HG03139 (cell line): ENCODE data around the gene SOBP.

Experiments used
- ATAC-seq: cut with Tn5 transposase; IDR thresholded peaks from one replicate; pipeline ENCODE4 v1.9.1; 2021; ENCODE audit not compliant: unreplicated experiment

The SOBP gene

DNA sequence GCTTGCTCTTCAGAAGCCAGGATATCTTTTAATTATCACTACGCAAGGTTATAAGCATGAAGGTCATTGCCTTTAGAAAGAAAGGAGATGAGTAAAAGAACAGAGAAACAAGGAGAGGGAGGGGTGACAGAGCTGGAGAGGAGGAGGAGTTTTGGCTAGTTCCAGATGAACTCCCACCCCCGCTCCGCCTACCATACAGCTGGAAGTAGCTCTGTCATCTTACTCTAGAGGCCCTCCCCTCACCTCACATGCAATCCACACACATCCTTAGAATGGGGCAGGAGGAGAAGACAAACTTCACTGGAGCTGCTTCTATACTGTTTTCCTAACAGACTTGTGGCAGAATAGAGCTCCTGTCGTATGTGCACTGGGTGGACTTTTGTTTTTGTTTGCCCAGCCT lies 189.5 kb downstream of the SOBP start:
- ATAC-seq = no peak

DNA sequence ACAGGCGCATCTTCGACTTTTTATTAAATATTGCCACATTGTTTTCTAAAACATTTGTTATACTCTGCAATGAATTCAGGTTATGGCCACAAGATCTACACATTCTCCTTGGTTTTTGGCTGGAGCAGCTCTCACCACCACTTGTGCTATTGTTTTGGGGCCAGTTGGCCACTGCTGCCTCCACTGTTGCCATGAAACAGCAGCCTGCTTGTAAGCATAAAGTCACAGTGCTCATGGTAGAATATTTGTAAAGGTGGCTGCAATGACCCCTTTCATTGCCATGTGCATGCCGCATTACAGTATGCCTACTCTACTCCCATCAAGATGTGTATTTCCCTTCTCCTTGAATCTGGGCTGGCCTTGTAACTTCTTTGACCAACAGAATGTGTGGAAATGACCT lies 192.8 kb downstream of the SOBP start:
- no peak for ATAC-seq

DNA sequence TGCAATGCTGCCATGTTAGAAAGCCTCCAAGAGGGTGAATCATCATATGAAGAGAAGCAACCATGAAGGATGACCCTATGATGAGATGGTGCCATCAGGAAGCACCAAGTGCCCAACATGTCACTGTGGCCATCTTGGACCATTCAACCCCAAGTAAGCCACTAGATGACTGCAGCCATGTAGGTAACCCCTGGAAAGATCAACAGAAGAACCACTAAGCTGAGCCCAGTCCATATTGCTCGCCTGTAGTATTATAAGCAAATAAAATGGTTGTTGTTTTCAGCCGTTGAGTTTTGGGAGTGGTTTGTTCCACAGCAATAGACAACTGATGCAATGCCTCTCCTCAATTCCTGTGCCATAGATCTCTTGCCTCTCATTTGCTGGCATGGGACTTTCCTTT lies 193.3 kb downstream of the SOBP start:
- ATAC-seq = no peak

DNA sequence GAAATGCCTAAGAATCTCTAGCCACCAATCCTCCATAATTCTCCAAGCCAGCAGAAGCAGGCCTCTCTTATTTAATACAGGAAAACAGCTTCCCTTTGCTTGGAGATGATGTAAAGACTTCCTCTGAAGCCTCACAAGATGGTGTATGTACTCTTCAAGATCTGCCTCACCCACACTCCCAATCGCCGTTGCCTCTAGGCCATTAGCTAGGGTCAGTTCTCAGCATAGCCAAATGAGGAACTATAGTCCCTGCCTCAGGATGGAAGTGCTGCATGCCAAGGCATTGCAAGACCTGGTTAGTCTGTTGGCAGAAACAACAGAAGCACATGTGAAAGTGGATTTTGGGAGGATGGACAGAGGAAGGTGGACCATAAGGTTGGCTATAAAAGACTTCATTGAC lies 195.1 kb downstream of the SOBP start:
- ATAC-seq = no peak

DNA sequence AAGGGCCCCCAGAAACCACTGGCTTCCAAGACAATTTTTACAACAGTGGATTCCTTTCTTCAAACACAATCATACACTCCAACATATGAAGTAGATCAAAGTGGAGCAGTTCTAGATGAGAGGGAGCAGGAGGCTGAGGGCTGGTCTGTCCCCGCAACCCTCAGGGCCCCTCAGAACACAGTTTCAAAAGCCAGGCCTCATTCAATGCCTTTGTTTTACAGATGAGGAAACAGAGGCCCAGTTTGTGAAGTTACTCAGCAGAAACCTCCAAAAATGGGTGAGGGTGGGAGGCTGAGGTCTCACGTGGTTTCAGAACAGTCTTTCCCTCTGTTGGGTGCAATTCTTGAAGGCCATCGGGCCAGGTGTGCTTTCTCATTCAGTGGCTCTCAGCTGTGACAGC lies 199.3 kb downstream of the SOBP start:
- ATAC-seq = no peak

DNA sequence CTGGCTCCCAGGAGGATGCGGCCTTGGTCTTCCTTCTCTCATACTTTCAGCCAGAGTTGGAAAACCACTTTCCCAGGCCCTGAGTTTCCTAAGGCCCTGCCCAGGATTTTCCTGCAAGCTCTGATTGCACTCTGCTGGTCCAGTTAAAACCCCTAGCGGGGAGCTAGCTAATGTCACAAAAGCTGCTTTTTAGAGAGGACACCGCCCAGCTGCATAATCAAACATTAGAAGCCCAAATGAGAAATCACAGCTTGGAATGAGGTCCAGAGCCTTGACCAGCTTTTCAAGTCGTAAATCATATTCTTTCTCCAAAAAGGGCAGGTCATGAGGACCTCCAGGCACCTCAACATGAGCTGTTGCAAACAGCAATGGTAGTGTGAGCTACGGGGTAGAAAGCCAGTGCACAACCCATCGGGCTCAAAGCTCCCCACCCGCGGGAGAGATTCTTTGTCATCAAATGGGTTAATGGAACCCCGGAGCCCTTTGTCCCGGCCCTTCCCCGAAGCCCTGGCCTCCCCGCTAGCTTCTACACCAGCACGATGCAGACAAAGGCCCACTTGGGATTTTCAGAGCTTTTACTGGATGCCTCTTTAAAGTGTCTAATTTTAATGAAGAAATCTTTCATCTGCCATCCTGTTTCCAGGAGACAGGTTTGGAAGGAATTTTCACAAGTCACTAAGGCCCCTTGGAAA lies 200.2 kb downstream of the SOBP start:
- no peak for ATAC-seq

DNA sequence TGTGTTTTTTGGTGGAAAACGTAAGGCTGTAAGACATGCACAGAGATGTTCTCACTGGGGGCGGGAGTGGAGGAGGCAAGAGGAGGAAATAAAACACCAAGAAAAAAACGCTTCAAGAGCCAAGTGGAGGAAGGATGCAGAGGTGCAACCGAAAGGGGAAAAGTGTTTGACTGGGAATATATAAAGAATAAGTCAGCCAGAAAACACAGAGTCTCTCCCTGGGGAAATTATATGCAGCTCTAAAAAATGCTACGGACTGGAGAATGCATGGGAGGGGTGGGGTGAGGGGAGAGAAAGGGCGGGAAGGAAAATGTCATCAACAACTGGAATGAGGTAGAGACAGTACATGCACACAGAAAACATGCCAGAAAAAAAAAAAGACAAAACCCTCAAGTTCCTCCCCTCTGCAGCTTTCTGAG lies 200.7 kb downstream of the SOBP start:
- ATAC-seq = no peak

DNA sequence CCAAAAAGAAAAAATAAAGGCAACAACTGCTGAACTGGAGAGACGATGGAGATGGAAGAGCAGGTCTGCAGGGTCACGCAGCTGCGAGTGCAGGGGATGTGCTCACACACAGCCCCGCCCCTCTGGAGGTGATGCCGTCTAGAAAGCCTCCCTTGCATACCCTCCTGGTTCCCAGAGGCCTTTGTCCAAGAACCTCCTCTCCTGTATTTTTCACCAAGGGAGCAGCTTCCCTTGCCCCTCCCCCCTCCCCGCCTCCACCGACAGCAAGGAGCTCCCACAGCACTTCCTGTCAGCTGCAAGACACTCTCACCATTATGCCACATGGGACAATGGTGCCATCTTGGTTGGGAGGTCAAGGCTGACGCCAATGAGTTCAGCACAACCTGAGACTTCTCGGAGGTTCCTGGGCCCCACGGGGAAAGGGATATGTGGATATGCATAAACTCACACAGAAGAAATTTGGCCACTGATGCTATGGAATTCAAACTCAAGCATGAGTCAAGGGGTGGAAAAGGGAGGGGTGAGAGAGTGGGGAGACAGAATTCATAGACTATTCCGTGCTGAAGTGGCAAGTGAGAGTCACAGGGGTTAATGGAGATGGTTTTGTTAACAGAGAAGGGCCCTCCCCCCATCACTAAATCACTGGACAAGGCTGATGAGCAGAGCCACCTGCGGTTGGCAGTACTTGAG lies 201.3 kb downstream of the SOBP start:
- no peak for ATAC-seq

DNA sequence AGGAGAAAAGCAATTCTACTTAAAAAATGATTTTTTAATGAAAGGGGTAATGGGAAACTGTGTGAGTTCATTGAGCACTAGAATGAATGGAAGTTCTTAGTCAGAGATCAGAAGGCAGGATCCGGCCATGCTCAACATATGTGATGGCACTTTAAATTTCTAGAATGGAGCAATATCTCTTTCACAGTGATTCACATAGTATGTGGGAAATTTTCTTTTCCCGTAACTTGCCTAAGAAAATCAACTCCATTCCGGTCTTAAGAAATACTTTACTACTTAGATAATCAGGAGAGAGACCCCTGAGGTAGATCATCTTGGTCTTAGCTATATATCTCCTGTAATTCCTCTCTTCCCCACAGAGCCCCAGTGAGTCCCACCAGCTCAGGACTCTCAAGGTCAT lies 202.4 kb downstream of the SOBP start:
- ATAC-seq = no peak

DNA sequence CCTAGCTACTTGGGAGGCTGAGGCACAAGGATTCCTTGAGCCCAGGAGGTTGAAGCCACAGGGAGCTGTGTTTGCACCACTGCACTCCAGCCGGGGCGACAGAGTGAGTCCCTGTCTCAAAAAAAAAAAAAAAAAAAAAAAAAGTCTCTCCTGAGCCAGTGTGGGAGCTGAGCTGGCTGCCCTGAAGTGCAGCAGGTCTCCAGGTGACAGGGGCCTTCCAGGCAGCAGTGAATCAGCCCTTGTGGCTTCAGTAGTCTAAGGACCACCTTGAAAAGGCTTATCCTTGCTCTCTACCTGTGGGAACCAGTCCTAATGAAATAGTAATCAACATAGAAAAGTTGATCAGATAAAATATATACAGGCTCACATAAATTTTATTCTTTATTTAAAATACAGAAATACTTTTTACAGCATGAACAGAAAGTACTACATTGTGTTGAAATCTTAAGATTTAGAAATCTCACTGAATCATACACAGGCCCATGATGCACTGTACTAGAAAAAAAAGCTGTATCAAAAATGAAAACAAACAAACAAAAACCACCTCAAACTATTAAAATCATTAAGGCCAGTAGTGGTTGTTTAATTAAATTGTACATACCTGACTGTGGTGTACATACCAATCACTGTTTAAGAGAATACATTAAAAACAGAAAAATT lies 205.3 kb downstream of the SOBP start:
- ATAC-seq = no peak

DNA sequence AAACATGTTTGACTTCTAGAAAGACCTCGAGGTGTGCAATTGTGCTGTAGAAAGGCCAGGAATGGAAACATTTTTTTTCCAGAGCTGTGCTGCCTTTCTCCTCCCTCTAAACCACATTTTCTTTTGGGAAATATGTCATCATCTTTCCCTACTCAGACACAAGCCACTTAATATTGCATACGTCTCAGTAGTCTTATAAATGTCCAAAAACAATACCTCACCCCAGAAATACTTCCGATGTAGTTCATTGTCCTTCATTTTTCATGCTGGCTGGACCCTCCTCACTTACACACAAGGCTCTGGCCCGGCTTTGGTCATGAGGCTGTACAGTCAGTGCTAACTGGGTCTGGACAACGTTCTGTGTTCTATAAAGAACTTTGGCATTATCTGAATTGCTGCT lies 207.8 kb downstream of the SOBP start:
- ATAC-seq = no peak

DNA sequence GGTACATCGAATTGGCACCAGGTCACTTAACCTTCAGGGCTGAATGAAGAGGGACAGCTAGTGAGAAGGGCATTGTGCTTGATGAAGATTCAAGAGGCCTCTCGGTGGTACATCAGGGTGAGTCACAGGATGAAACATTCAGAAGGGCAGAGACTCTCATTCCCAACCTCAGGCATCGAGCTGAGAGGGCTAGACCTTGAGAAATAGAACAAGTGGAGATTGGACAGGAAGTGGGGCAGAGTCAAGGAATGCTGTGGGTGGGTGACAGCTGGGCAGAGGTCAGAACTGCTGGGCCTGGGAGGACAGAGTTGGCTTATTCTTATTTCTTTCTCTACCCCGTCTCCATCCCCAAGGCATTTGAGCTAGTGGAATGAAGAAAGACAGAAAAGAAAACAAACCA lies 208.2 kb downstream of the SOBP start:
- no peak for ATAC-seq

DNA sequence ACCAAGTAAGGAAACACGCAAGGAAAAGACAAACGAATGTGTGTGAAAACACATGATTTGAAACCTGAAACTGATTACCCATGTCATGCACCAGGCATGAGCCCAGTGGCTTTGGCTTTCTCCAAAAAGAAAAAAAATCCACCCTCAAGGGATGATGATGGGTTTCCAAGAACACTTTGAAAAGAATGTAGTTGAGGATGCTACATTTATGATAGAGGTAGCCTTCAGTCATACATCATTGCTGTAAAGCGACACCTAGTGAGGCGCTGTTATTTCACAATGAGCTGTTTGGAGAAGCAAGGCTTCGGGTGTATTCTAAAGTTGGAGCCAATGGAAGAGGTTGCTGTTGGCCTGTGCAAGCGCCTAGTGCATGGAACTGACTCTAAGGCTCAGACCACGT lies 209.3 kb downstream of the SOBP start:
- ATAC-seq = no peak

DNA sequence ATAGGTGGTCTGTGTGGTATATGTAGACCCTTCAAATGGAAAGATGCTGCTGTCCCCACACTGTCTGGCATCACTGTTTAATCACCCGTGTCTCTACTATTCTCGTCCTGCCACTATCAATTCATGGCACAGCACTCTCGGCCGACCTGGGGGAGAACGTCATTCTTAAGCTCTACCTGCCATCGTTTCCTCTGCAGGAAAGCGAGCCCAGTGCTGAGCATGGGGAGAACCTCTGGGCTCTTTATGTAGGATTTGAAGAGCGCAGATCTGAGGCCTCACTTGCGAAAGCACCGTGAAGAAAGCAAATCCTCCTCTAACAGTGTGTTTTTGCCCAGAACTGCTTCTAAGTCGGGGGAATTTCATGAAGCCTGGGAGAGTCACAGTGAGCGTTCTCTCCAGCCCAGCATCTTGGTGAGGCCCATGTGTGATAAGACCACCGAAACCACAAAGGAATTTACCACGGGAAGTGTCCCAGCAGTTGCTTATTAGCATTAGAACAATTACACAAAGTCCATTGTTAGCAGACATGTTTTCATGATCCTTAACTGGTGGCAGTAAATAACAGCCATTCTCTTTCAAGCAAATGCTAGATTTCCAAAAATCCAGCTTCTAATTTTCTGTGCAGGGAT lies 209.9 kb downstream of the SOBP start:
- no peak for ATAC-seq

DNA sequence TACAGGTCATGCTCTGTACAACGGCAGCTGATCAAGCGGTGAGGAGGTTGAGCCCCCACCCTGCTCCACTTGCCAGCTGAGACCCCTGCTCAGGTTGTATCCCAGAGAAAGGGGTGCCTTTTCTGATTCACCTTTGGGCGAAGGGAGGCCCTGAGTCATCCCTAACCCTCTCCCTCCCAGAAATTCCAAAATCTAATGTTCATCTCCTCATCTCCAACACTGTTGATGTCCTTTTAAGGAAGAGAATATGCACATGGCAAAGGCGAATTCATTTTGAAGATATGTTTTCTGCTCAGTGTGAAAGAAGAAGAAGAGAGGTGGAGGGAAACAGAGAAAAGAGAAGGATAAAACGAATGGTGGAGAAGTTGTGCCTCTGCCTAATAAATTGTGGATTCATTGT lies 213.7 kb downstream of the SOBP start:
- no peak for ATAC-seq

DNA sequence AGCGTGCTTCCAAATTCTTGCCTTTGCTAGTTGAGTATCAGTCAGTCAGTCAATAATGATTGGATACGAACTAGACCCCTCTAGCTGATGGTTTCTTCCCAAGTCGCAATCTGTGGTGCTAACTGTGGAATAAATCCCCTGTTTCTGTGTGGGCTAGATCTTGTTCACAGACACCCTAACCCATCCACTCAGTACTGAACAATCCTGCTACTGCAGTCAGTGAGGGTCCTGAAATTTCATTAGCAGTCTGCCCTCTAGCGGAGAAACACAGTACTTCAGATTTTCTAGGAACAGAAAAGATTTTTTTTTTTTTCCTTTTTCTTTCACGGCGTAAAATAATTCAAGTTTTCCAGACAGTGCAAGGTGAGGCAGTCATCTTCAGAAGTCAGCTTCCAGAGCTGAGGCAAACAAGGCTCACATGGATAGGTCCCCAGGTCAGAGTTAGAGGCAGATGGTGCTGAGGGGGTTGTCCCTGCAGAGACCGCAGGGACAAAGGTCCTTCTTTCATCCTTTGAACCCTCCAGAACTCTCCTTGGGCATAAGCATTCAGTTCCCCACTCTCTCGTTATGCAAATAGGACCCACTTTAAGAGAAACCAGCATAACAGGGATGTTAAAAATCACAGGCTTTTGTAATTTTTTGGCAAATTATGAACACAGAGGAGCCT lies 214.6 kb downstream of the SOBP start:
- no peak for ATAC-seq

DNA sequence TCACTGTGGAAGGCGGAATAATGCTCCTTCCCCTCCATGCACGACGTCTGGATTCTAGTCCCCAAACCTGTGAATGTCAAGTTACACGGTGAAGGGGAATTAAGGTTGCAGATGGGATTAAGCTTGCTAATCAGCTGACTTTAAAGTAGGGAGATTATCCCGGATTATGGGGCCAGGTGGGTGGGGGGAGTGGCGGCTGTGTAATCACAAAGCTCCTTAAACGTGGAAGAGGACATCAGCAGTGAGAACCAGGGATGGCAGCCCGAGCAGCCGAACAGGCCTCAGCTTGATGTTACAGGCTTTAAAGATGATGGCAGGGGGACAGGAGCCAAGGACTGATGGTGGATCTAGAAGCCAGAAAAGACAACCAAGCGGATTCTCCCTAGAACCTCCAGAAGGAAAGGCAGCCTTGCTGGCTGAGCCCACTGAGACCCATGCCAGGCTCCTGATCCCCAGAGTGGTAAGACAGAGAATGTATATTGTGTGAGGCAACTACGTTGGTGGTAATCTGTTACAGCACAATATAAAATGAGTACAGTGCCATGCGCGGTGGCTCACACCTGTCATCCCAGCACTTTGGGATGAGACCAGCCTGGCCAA lies 216.7 kb downstream of the SOBP start:
- ATAC-seq = no peak

DNA sequence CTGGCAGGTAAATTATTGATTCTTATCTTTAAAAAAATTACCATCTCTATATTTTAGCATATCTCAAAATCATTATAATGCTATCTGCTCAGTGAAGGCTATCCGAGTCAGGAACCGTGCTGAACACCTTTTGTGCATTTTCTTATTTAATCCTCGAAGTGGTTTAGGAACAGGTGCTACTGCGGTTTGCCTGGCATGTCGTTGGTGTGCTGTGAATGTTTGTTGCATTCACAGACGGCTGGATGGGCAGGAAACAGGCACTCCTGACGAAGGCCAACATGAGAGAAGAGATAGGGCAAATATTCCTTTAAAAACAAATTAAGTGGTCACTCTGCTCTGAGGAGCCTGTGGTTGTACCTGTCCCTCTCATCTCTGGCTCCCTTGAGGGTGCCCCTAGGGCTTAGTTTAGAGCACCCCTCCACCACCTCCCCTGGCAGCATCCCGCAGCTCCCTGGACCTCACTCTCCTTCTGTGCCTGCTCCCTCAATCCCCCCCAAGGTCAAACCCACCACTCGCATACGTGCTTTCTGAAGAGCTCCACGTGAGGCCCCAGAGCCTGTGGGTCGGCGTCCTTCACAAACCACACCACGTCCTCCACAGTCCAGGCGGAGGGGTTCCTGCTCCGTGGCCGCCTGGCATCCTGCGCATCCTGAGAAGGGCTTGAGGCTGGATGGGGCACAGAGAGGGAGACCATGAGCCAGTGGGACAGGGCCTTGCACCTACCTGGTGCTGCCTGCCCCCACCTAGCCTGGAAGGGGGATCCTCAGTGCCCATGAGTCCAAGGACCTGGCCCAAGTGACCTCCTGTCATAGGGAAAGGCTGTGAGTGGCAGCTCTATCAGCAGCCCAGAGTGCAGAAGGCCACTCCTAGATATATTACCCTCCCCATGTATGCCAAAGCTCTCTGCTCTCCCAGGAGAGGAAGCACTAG lies 217.7 kb downstream of the SOBP start:
- no peak for ATAC-seq

DNA sequence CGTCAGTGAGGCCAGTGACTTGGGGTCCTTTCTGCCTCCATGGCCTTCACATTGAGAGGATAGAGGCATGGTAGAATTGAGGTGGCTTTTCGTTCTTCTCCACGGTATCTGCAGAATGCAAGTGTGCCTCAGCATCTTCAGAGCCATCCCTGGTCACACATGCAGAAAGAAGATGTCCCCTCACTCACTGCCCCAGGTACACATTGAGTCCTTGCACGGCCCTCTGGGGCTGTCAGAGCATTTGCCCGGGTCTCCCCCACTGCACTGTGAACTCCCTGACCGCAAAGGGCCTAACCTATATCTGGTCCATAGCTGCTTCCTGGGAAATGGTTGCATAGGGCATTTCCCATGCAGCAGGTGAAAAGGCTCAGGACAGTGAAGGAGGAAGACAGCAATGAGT lies 218.5 kb downstream of the SOBP start:
- no peak for ATAC-seq

DNA sequence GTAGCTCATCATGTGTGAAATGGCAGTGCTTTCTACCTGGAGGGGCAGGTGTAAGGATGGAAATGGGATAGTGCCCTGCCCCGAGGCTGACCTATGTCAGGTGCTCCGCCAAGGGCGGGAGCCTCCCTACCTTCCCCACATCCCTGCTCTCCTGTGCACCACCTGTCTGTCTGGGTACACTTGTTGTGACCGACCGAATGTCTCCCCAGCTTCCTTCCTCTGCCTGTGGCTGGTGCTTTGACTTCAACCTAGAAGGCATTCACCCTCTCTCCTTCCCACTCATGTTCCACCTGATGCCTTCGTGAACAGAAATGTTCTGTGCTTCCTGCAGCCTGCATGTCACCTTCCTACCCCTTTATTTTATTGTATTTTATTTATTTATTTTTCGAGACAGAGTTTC lies 219.4 kb downstream of the SOBP start:
- no peak for ATAC-seq
